Heart left ventricle (tissue), 16 donors: Measurements from ENCODE around the gene SALL3. TPM values are rescaled to one million over a fixed set of nuclear protein-coding genes. Genes with fewer than 3 reads are reported as not detected.

ENCODE experiments used
- ATAC-seq, 4 donors: fragments of 200-7000 bp; cut with Tn5 transposase; one replicate each; pipeline ENCODE4 v1.9.1; 2020 to 2022; ENCODE audit warnings: moderate library complexity in 4 of 4, mild to moderate bottlenecking in 3 of 4, moderate number of reproducible peaks in 1 of 4
- DNase-seq, 5 donors: peaks; one replicate each; pipeline ENCODE4 v3.0.0-alpha.2; 2020
- H3K27ac ChIP-seq, 12 donors: fragments of 200-600 bp; sonication (generic) in 4 of 12; one replicate each; pipeline versions ENCODE4 v1.5.0 to v1.8.0; 2016 to 2022; ENCODE audit warnings: mild to moderate bottlenecking in 2 of 12
- H3K27me3 ChIP-seq, 9 donors: fragments of 200-600 bp; sonication (generic) in 2 of 9; one replicate each; pipeline versions ENCODE4 v1.5.1 to v1.8.0; 2016 to 2022; ENCODE audit warnings: mild to moderate bottlenecking in 3 of 9
- H3K36me3 ChIP-seq, 9 donors: fragments of 200-600 bp; sonication (generic) in 2 of 9; one replicate each; pipeline versions ENCODE4 v1.5.0 to v1.8.0; 2018 to 2022; ENCODE audit warnings: mild to moderate bottlenecking in 2 of 9
- H3K4me1 ChIP-seq, 12 donors: fragments of 200-600 bp; sonication (generic) in 4 of 12; one replicate each; pipeline versions ENCODE4 v1.5.0 to v1.8.0; 2016 to 2022; ENCODE audit warnings: mild to moderate bottlenecking in 3 of 12
- H3K4me3 ChIP-seq, 12 donors: fragments of 200-600 bp; sonication (generic) in 4 of 12; one replicate each; pipeline versions ENCODE4 v1.5.0 to v1.8.0; 2017 to 2022; ENCODE audit warnings: mild to moderate bottlenecking in 9 of 12, moderate library complexity in 4 of 12
- H3K9me3 ChIP-seq, 12 donors: fragments of 200-600 bp; sonication (generic) in 4 of 12; one replicate each; pipeline versions ENCODE4 v1.5.0 to v1.8.0; 2016 to 2022; ENCODE audit warnings: mild to moderate bottlenecking in 1 of 12
- CTCF ChIP-seq, 12 donors: fragments of 200-600 bp; sonication (generic) in 4 of 12; IDR thresholded peaks; one replicate each; pipeline versions ENCODE4 v1.5.0 to v1.8.0; 2018 to 2022; ENCODE audit warnings: antibody characterized with exemption in 12 of 12, mild to moderate bottlenecking in 5 of 12
- POLR2A ChIP-seq, 2 donors: fragments of 450-650 bp; IDR thresholded peaks; one replicate each; pipeline ENCODE4 v1.6.1; 2017; ENCODE audit warnings: antibody characterized with exemption in 2 of 2, mild to moderate bottlenecking in 2 of 2, moderate library complexity in 2 of 2
- WGBS, 4 donors: extraction: QIAGEN DNeasy Blood & Tissue Kit in 2 of 4; methylation state at CpG; one replicate each; pipeline versions ENCODE4 v1.1.5 to v1.1.7; 2013 to 2018; 5-methylcytosine and 5-hydroxymethylcytosine counted together
- intact Hi-C, 10 donors: fragments of 100-400 bp; cut with DNase I; formaldehyde crosslinking; loops; one replicate each; pipeline versions ENCODE4 v1.11.1 to v1.14.2; 2022
- polyA plus RNA-seq, 2 donors: library from polyadenylated mRNA; stranded (reverse); fragments of 200-250 nt; gene quantifications; one replicate each; pipeline ENCODE4 v1.2.3, GENCODE V29; 2013
- total RNA-seq, 9 donors: library from RNA; depleted of rRNA in 2 of 9; stranded (reverse); fragments of >200 nt in 2 of 9; fragmentation: NEBNext Ultra II Directional in 3 of 9; extraction: Animal tissue kit (Norgen Biotek cat#: 25700) in 3 of 9; gene quantifications; one replicate each; pipeline versions ENCODE4 v1.1.0 to v1.2.4, GENCODE V29; 2016 to 2023
- donor health status: ischemic (EF 13 %, LVEDD 7.1; RV severe dilation, severe dysfunction).
- donor health status: healthy with polysubstance abuse.
- donor health status: DM: no; HTN: yes; CAD: no.
- donor health status: DM: no; HTN: no; CAD: no.
- donor health status: ischemic (EF 25% LVEDD 6.9; RV normal size, moderate dysfunction).
- donor health status: ischemic (EF 25% LVEDD 5.7; RV mildly dilated, moderate dysfunction).
- donor health status: healthy.
- donor health status: DM: yes; HTN: yes; CAD: no.
- donor health status: ischemic (EF 35%, LVEDD 5.7; RV mildly dilated, moderate dysfunction).
- donor health status: nonischemic (EF 11% LVEDD 7.7; RV severe dilation, severe dysfunction).
- donor health status: DM: yes; HTN: yes; CAD: no.
- donor health status: PGD.
- donor health status: ischemic (EF 29% LVEDD 5.4; RV normal size, mild dysfunction).
- donor health status: nonischemic (EF 23%, LVEDD 6.1; RV moderate dilation, normal function).

Gene SALL3
- total and polyA plus RNA-seq, 11 donors = 0.04 to 0.17 (median 0.06) TPM; not detected in 3

- Histone ChIP-seq H3K4me1 (no peaks in the 10 kb centered on the region), H3K36me3 (no peaks in the 10 kb centered on the region), H3K4me3 (no peak overlapping the region), H3K27me3 (peaks cover 0 to 38% (median 4%) of the 10 kb centered on the region in 9 donors), H3K27ac (no peak overlapping the region), H3K9me3 (no peaks in the 10 kb centered on the region)
- 95 to 98% (median 97%) methylated on average over 40 to 44 of the region's 44 CpGs for WGBS, 4 donors
- DNase-seq (no peak), ATAC-seq (no peak)
- TF ChIP-seq CTCF (IDR thresholded peaks at IDR 0.05) (no peak), POLR2A (IDR thresholded peaks at IDR 0.05) (no peak)
- intact Hi-C loops = no loop called here
These were observed 15.5 kb downstream of the SALL3 start for GRCh38 chr18:78994977-78995582.

GRCh38 chr18:78995740-78996395, 16.2 kb downstream of the SALL3 start:
- 62 to 81% (median 76%) methylated on average over 19 to 22 of the region's 22 CpGs for WGBS, 4 donors
- no peak overlapping the region for H3K4me3 ChIP-seq
- H3K9me3 ChIP-seq = no peaks in the 10 kb centered on the region
- H3K36me3 ChIP-seq = no peaks in the 10 kb centered on the region
- intact Hi-C loops = no loop called here
- H3K27me3 ChIP-seq = peaks cover 0 to 38% (median 0%) of the 10 kb centered on the region in 9 donors
- no peak for TF ChIP-seq POLR2A (IDR thresholded peaks at IDR 0.05)
- TF ChIP-seq CTCF (IDR thresholded peaks at IDR 0.05) = no peak
- no peak for ATAC-seq
- no peak overlapping the region for H3K27ac ChIP-seq
- no peaks in the 10 kb centered on the region for H3K4me1 ChIP-seq
- no peak for DNase-seq

GRCh38 chr18:78996741-78997490, 17.3 kb downstream of the SALL3 start:
- no peaks in the 10 kb centered on the region for H3K9me3 ChIP-seq
- no peak overlapping the region for H3K4me3 ChIP-seq
- H3K27me3 ChIP-seq = peaks cover 0 to 30% (median 0%) of the 10 kb centered on the region in 9 donors
- no peak for TF ChIP-seq POLR2A (IDR thresholded peaks at IDR 0.05)
- TF ChIP-seq CTCF (IDR thresholded peaks at IDR 0.05) = no peak
- H3K4me1 ChIP-seq = no peaks in the 10 kb centered on the region
- no peak overlapping the region for H3K27ac ChIP-seq
- ATAC-seq (no peak), DNase-seq (no peak)
- intact Hi-C loops = no loop called here
- H3K36me3 ChIP-seq = no peaks in the 10 kb centered on the region
- 91 to 94% (median 93%) methylated on average over 39 to 44 of the region's 44 CpGs for WGBS, 4 donors
